BE2C (cell line): ENCODE results near the gene YEATS2.
"Not testable (repeated sequence)": the region's sequence is repeated elsewhere in the genome, so short reads cannot be mapped to it uniquely, and the experiment has no call there.

ENCODE experiments used
- DNase-seq: peaks from one replicate; pipeline ENCODE4 v3.0.0-alpha.2; 2020
- H3K27me3 ChIP-seq: fragments of 250-450 bp; sonication (Bioruptor Pico); 2 replicates; pipeline ENCODE4 v1.5.1; 2020; ENCODE audit warnings: mild to moderate bottlenecking
- H3K36me3 ChIP-seq: fragments of 250-450 bp; sonication (Bioruptor Pico); 2 replicates; pipeline ENCODE4 v1.5.1; 2020; ENCODE audit warnings: mild to moderate bottlenecking
- H3K4me1 ChIP-seq: fragments of 250-450 bp; sonication (Bioruptor Pico); 2 replicates; pipeline ENCODE4 v1.5.1; 2020
- H3K4me3 ChIP-seq: 2 replicates; pipeline ENCODE4 v1.5.1; 2011; ENCODE audit warnings: low read depth, low read length
- H3K9me3 ChIP-seq: fragments of 250-450 bp; sonication (Bioruptor Pico); 2 replicates; pipeline ENCODE4 v1.5.1; 2020
- CTCF ChIP-seq: IDR thresholded peaks from 2 replicates; pipeline ENCODE4 v1.5.1; 2012; ENCODE audit warnings: mild to moderate bottlenecking, low read depth, low read length

Gene YEATS2

GRCh38 chr3:183782576-183783276 lies 85.1 kb downstream of the YEATS2 start:
- no peak overlapping the region for H3K4me3 ChIP-seq
- H3K4me1 ChIP-seq: no peaks in the 10 kb centered on the region
- peaks cover 93% of the 10 kb centered on the region for H3K36me3 ChIP-seq
- no peak for DNase-seq
- H3K27me3 ChIP-seq: no peaks in the 10 kb centered on the region
- TF ChIP-seq CTCF: no peak
- H3K9me3 ChIP-seq: no peaks in the 10 kb centered on the region

- H3K27me3 ChIP-seq, H3K9me3 ChIP-seq, H3K4me3 ChIP-seq, H3K4me1 ChIP-seq, DNase-seq: not testable (repeated sequence)
- peaks cover 92% of the 10 kb centered on the region for H3K36me3 ChIP-seq
Measured at GRCh38 chr3:183784503-183784902, 86.9 kb downstream of the YEATS2 start.

GRCh38 chr3:183789826-183790225 lies 92.2 kb downstream of the YEATS2 start:
- no peaks in the 10 kb centered on the region for H3K4me1 ChIP-seq
- H3K36me3 ChIP-seq: peaks cover 87% of the 10 kb centered on the region
- H3K9me3 ChIP-seq: no peaks in the 10 kb centered on the region
- no peaks in the 10 kb centered on the region for H3K27me3 ChIP-seq
- no peak for DNase-seq
- no peak overlapping the region for H3K4me3 ChIP-seq
- no peak for TF ChIP-seq CTCF

GRCh38 chr3:183790700-183791099 lies 93.1 kb downstream of the YEATS2 start:
- Histone ChIP-seq H3K27me3 (no peaks in the 10 kb centered on the region), H3K4me1 (no peaks in the 10 kb centered on the region), H3K9me3 (no peaks in the 10 kb centered on the region), H3K4me3 (no peak overlapping the region), H3K36me3 (peaks cover 78% of the 10 kb centered on the region)
- DNase-seq: no peak
- TF ChIP-seq CTCF: no peak

- Histone ChIP-seq H3K4me3 (no peak overlapping the region), H3K36me3 (peaks cover 77% of the 10 kb centered on the region), H3K9me3 (no peaks in the 10 kb centered on the region), H3K27me3 (no peaks in the 10 kb centered on the region), H3K4me1 (no peaks in the 10 kb centered on the region)
- no peak for DNase-seq
- no peak for TF ChIP-seq CTCF
Measured at GRCh38 chr3:183792976-183793375, 95.4 kb downstream of the YEATS2 start.

- Histone ChIP-seq H3K27me3 (no peaks in the 10 kb centered on the region), H3K9me3 (no peaks in the 10 kb centered on the region), H3K4me1 (no peaks in the 10 kb centered on the region), H3K4me3 (no peak overlapping the region), H3K36me3 (peaks cover 80% of the 10 kb centered on the region)
- no peak for TF ChIP-seq CTCF
- DNase-seq: no peak
Measured at GRCh38 chr3:183794452-183794851, 96.9 kb downstream of the YEATS2 start.
